Measurements from ENCODE around the gene TMEM101.

The TMEM101 gene

GRCh38 chr17:44029736-44030135, 15.0 kb upstream of the TMEM101 start:
- TF ChIP-seq EZH2 (IDR thresholded peaks at IDR 0.05; ENCODE audit: borderline replicate concordance, low read depth, low read length, severe bottlenecking) (no peak), CTCF (IDR thresholded peaks at IDR 0.05; ENCODE audit: borderline replicate concordance, extremely low read depth, low read length, poor library complexity, severe bottlenecking) (no peak)
- DNase-seq = no peak
- Histone ChIP-seq H2AFZ (ENCODE audit: low read depth, low read length) (no peak overlapping the region), H3K4me2 (ENCODE audit: insufficient read depth, low read length) (no peak overlapping the region), H3K4me3 (ENCODE audit: low read depth in 1 of 2, low read length in 2 of 2) (no peak overlapping the region), H4K20me1 (ENCODE audit: insufficient read depth, low read length) (peaks cover 3% of the 10 kb centered on the region), H3K27me3 (ENCODE audit: insufficient read depth, low read length, poor library complexity) (no peaks in the 10 kb centered on the region), H3K36me3 (ENCODE audit: insufficient read depth, low read length) (peaks cover 46% of the 10 kb centered on the region), H3K9me3 (ENCODE audit: insufficient read depth, low read length, severe bottlenecking) (no peaks in the 10 kb centered on the region), H3K9ac (ENCODE audit: low read depth, low read length) (no peak overlapping the region), H3K4me1 (ENCODE audit: insufficient read depth, low read length) (no peaks in the 10 kb centered on the region), H3K27ac (ENCODE audit: low read length) (no peak overlapping the region), H3K79me2 (ENCODE audit: insufficient read depth, low read length) (no peaks in the 10 kb centered on the region)
- ATAC-seq (ENCODE audit: insufficient read depth, low read depth) = no peak

- DNase-seq = no peak
- Histone ChIP-seq H3K9me3 (ENCODE audit: insufficient read depth, low read length, severe bottlenecking) (no peaks in the 10 kb centered on the region), H3K27me3 (ENCODE audit: insufficient read depth, low read length, poor library complexity) (no peaks in the 10 kb centered on the region), H3K27ac (ENCODE audit: low read length) (no peak overlapping the region), H3K4me2 (ENCODE audit: insufficient read depth, low read length) (no peak overlapping the region), H3K4me1 (ENCODE audit: insufficient read depth, low read length) (no peaks in the 10 kb centered on the region), H4K20me1 (ENCODE audit: insufficient read depth, low read length) (peaks cover 3% of the 10 kb centered on the region), H3K36me3 (ENCODE audit: insufficient read depth, low read length) (peaks cover 20% of the 10 kb centered on the region; the same call in 1 of the 2 replicates), H2AFZ (ENCODE audit: low read depth, low read length) (no peak overlapping the region), H3K4me3 (ENCODE audit: low read depth in 1 of 2, low read length in 2 of 2) (no peak overlapping the region), H3K9ac (ENCODE audit: low read depth, low read length) (no peak overlapping the region), H3K79me2 (ENCODE audit: insufficient read depth, low read length) (no peaks in the 10 kb centered on the region)
- no peak for ATAC-seq (ENCODE audit: insufficient read depth, low read depth)
- TF ChIP-seq EZH2 (IDR thresholded peaks at IDR 0.05; ENCODE audit: borderline replicate concordance, low read depth, low read length, severe bottlenecking) (no peak), CTCF (IDR thresholded peaks at IDR 0.05; ENCODE audit: borderline replicate concordance, extremely low read depth, low read length, poor library complexity, severe bottlenecking) (no peak)
Measured at GRCh38 chr17:44024853-44025252, 10.1 kb upstream of the TMEM101 start.

- H3K27ac ChIP-seq (ENCODE audit: low read length) = no peak overlapping the region
- H3K4me3 ChIP-seq (ENCODE audit: low read depth in 1 of 2, low read length in 2 of 2) = no peak overlapping the region
- H3K4me1 ChIP-seq (ENCODE audit: insufficient read depth, low read length) = no peaks in the 10 kb centered on the region
- H3K36me3 ChIP-seq (ENCODE audit: insufficient read depth, low read length) = peaks cover 20% of the 10 kb centered on the region; the same call in 1 of the 2 replicates
- peaks cover 3% of the 10 kb centered on the region for H4K20me1 ChIP-seq (ENCODE audit: insufficient read depth, low read length)
- H3K9me3 ChIP-seq (ENCODE audit: insufficient read depth, low read length, severe bottlenecking) = no peaks in the 10 kb centered on the region
- H3K79me2 ChIP-seq (ENCODE audit: insufficient read depth, low read length) = no peaks in the 10 kb centered on the region
- ATAC-seq (ENCODE audit: insufficient read depth, low read depth) (no peak; the same call in 2 of the 3 replicates), DNase-seq (no peak)
- no peaks in the 10 kb centered on the region for H3K27me3 ChIP-seq (ENCODE audit: insufficient read depth, low read length, poor library complexity)
- TF ChIP-seq EZH2 (IDR thresholded peaks at IDR 0.05; ENCODE audit: borderline replicate concordance, low read depth, low read length, severe bottlenecking) (no peak), CTCF (IDR thresholded peaks at IDR 0.05; ENCODE audit: borderline replicate concordance, extremely low read depth, low read length, poor library complexity, severe bottlenecking) (no peak)
- no peak overlapping the region for H2AFZ ChIP-seq (ENCODE audit: low read depth, low read length)
- no peak overlapping the region for H3K9ac ChIP-seq (ENCODE audit: low read depth, low read length)
- no peak overlapping the region for H3K4me2 ChIP-seq (ENCODE audit: insufficient read depth, low read length)
Measured at GRCh38 chr17:44024271-44024663, 9.5 kb upstream of the TMEM101 start.
